MM.1S (cell line): ENCODE measurements around the gene NGEF.

Source experiments
- DNase-seq: peaks from one replicate; pipeline ENCODE4 v3.0.0-alpha.2; 2015
- H2AFZ ChIP-seq: fragments of 300-600 bp; sonication (generic); 2 replicates; pipeline ENCODE4 v1.6.0; 2016; ENCODE audit warnings: antibody characterized with exemption, low read length
- H3F3A ChIP-seq: fragments of 300-600 bp; sonication (generic); 2 replicates; pipeline ENCODE4 v1.6.1; 2016; ENCODE audit warnings: mild to moderate bottlenecking, antibody characterized with exemption, low read length, moderate library complexity, mixed read lengths; ENCODE audit not compliant: insufficient read depth
- H3K27ac ChIP-seq: fragments of 300-600 bp; sonication (generic); 2 replicates; pipeline ENCODE4 v1.5.1; 2016; ENCODE audit warnings: mild to moderate bottlenecking, low read length
- H3K27me3 ChIP-seq: fragments of 300-600 bp; sonication (generic); replicated peaks from 2 replicates; pipeline ENCODE4 v1.6.0; 2016; ENCODE audit warnings: low read length; ENCODE audit not compliant: insufficient read depth
- H3K36me3 ChIP-seq: fragments of 300-600 bp; sonication (generic); replicated peaks from 2 replicates; pipeline ENCODE4 v1.6.1; 2016; ENCODE audit warnings: mild to moderate bottlenecking, low read length, mixed read lengths; ENCODE audit not compliant: insufficient read depth
- H3K4me1 ChIP-seq: fragments of 300-600 bp; sonication (generic); 2 replicates; pipeline ENCODE4 v1.6.1; 2016; ENCODE audit warnings: low read length, mixed read lengths
- H3K4me2 ChIP-seq: fragments of 300-600 bp; sonication (generic); 2 replicates; pipeline ENCODE4 v1.6.0; 2016; ENCODE audit warnings: low read depth, low read length
- H3K4me3 ChIP-seq: fragments of 300-600 bp; sonication (generic); 2 replicates; pipeline ENCODE4 v1.5.1; 2016; ENCODE audit warnings: low read length, mixed read lengths
- H3K79me2 ChIP-seq: fragments of 300-600 bp; sonication (generic); 2 replicates; pipeline ENCODE4 v1.6.1; 2016; ENCODE audit warnings: mixed run types, low read length, mixed read lengths
- H3K9ac ChIP-seq: fragments of 300-600 bp; sonication (generic); 2 replicates; pipeline ENCODE4 v1.6.1; 2016; ENCODE audit warnings: low read length, mixed read lengths
- H3K9me2 ChIP-seq: fragments of 300-600 bp; sonication (generic); replicated peaks from 2 replicates; pipeline ENCODE4 v1.6.1; 2016; ENCODE audit warnings: mild to moderate bottlenecking, low read length, mixed read lengths; ENCODE audit not compliant: insufficient read depth
- H3K9me3 ChIP-seq: fragments of 300-600 bp; sonication (generic); replicated peaks from 2 replicates; pipeline ENCODE4 v1.6.1; 2016; ENCODE audit warnings: mild to moderate bottlenecking, low read length, mixed read lengths; ENCODE audit not compliant: insufficient read depth
- H4K20me1 ChIP-seq: fragments of 300-600 bp; sonication (generic); 2 replicates; pipeline ENCODE4 v1.6.1; 2016; ENCODE audit warnings: mild to moderate bottlenecking, low read length, moderate library complexity, mixed read lengths; ENCODE audit not compliant: insufficient read depth
- EZH2 ChIP-seq: fragments of 300-600 bp; sonication (generic); optimal IDR thresholded peaks from 2 replicates; pipeline ENCODE3; 2017; ENCODE audit warnings: low read depth, mild to moderate bottlenecking, antibody characterized with exemption, low read length, mixed read lengths
- EZH2phosphoT487 ChIP-seq: fragments of 300-600 bp; sonication (generic); IDR thresholded peaks from 2 replicates; pipeline ENCODE4 v1.6.1; 2018; ENCODE audit warnings: antibody characterized with exemption, low read length
- TF ChIP-seq, protein P1 (sequence below): fragments of 300-600 bp; sonication (generic); IDR thresholded peaks from 2 replicates; pipeline ENCODE4 v1.5.1; 2016; ENCODE audit warnings: antibody characterized with exemption, low read length, mixed read lengths

The NGEF gene

DNA sequence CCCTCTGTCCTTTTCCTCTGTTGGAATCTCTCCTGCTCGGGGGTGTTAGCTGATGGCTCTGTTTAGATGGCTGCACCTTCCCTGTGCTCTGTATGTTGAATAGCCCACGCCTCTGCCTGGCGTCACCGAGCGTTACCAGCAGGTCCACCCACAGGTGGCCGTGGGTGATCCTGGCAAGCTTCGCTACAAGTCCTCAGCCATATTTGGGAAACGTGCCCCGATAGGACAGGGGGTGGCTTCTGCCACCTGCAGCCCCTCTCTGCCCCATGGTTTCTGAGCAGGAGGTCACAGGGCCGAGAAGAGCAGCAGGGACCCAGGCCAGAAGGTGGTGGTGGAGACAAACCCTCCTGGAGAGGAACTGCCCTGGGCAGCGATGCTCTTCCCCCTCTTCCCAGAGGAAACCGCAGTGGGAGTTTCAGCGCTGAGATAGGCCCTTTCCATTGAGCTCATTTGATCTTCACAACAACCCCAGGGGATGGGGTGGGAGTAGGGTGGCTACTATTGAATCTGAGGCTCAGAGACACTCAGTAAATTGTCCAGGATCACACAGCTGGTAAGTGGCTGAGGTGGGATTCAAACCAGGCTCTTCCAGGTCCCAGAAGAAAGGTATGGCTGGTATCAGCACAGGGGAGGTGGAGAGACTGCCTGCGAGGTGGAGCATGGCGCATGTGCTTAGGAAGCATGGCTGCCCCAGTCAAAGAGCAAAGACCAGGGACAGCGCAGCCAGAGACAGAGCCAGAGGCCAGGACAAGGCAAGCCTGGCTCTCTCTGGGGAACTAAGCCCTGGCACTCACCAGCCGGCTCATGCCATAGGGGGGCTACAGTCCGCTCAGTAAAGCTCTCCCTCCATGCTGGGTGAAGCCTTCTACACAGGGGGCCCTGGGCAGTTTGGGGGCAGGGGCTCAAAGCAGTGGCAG, 15.0 kb downstream of the NGEF start:
- no peaks in the 10 kb centered on the region for H3K27me3 ChIP-seq
- DNase-seq: no peak
- no peak overlapping the region for H3K9ac ChIP-seq
- no peak overlapping the region for H2AFZ ChIP-seq
- H3F3A ChIP-seq: no peaks in the 10 kb centered on the region
- no peak for TF ChIP-seq EZH2phosphoT487
- no peak for TF ChIP-seq EZH2
- TF ChIP-seq, protein P1, sequence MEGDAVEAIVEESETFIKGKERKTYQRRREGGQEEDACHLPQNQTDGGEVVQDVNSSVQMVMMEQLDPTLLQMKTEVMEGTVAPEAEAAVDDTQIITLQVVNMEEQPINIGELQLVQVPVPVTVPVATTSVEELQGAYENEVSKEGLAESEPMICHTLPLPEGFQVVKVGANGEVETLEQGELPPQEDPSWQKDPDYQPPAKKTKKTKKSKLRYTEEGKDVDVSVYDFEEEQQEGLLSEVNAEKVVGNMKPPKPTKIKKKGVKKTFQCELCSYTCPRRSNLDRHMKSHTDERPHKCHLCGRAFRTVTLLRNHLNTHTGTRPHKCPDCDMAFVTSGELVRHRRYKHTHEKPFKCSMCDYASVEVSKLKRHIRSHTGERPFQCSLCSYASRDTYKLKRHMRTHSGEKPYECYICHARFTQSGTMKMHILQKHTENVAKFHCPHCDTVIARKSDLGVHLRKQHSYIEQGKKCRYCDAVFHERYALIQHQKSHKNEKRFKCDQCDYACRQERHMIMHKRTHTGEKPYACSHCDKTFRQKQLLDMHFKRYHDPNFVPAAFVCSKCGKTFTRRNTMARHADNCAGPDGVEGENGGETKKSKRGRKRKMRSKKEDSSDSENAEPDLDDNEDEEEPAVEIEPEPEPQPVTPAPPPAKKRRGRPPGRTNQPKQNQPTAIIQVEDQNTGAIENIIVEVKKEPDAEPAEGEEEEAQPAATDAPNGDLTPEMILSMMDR: no peak
- no peaks in the 10 kb centered on the region for H3K79me2 ChIP-seq
- no peak overlapping the region for H3K27ac ChIP-seq
- no peaks in the 10 kb centered on the region for H4K20me1 ChIP-seq
- no peak overlapping the region for H3K4me2 ChIP-seq
- no peak overlapping the region for H3K4me3 ChIP-seq
- H3K9me3 ChIP-seq: no peaks in the 10 kb centered on the region
- H3K4me1 ChIP-seq: no peaks in the 10 kb centered on the region
- no peaks in the 10 kb centered on the region for H3K36me3 ChIP-seq
- no peaks in the 10 kb centered on the region for H3K9me2 ChIP-seq

DNA sequence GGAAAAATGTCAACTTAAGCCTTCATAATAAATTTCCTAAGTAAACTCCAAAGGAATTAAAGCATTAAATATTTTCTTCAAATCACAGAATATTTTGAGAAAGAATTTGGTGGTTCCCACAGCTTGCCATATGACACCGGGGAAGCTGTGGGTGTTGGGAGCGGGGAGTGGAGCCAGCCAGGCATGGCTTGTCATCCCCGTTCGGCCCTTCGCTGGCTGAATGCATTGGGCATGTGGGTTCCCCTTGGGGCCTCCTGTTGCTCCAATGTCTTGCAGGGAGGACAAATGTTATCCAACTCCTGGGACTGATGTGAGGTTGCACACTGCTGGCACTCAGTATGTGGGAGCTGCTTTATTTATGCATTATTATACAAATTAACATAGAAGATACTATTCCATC, 18.6 kb downstream of the NGEF start:
- Histone ChIP-seq H2AFZ (no peak overlapping the region), H4K20me1 (no peaks in the 10 kb centered on the region), H3F3A (no peaks in the 10 kb centered on the region), H3K4me2 (no peak overlapping the region), H3K9me3 (no peaks in the 10 kb centered on the region), H3K36me3 (no peaks in the 10 kb centered on the region), H3K9me2 (no peaks in the 10 kb centered on the region), H3K4me3 (no peak overlapping the region), H3K79me2 (no peaks in the 10 kb centered on the region), H3K9ac (no peak overlapping the region), H3K4me1 (no peaks in the 10 kb centered on the region), H3K27me3 (no peaks in the 10 kb centered on the region), H3K27ac (no peak overlapping the region)
- DNase-seq: no peak
- TF ChIP-seq, protein P1: no peak
- TF ChIP-seq EZH2 (no peak), EZH2phosphoT487 (no peak)

DNA sequence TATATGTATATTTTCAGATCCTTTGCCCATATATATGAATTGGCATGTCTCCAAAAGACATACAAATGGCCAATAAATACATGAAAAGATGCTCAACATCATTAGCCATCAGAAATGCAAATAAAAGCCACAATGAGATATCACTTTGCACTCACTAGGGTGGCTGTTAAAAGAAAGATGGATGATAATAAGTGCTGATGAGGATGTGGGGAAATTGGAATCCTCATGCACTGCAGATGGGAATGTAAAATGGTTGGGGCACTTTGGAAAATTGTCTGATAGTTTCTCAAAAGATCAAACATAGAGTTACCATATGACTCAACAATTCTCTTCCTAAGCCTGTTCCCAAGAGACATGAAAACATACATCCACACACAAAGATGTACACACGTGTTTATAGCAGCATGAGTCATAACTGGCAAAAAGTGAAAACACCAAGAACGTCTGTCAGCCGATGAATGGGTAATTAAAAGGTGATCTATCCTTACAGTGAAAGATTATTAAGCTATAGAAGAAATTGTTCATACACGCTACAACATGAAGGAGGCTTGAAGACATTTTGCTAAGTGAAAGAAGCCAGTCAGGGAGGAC, 19.7 kb downstream of the NGEF start:
- DNase-seq: no peak
- H3K79me2 ChIP-seq: no peaks in the 10 kb centered on the region
- no peak overlapping the region for H3K4me2 ChIP-seq
- TF ChIP-seq EZH2phosphoT487 (no peak), EZH2 (no peak)
- TF ChIP-seq, protein P1: no peak
- no peak overlapping the region for H3K27ac ChIP-seq
- H3K9me2 ChIP-seq: no peaks in the 10 kb centered on the region
- no peaks in the 10 kb centered on the region for H3K36me3 ChIP-seq
- no peak overlapping the region for H2AFZ ChIP-seq
- no peaks in the 10 kb centered on the region for H4K20me1 ChIP-seq
- H3K9me3 ChIP-seq: no peaks in the 10 kb centered on the region
- no peaks in the 10 kb centered on the region for H3K27me3 ChIP-seq
- H3K4me3 ChIP-seq: no peak overlapping the region
- H3K9ac ChIP-seq: no peak overlapping the region
- H3F3A ChIP-seq: no peaks in the 10 kb centered on the region
- H3K4me1 ChIP-seq: no peaks in the 10 kb centered on the region
